OCI-LY1 (cell line): ENCODE results near the gene C1S.
"Not testable (repeated sequence)": the region's sequence is repeated elsewhere in the genome, so short reads cannot be mapped to it uniquely, and the experiment has no call there.

Experiments
- EZH2 ChIP-seq: fragments of 200-600 bp; sonication (generic), shearing (Covaris generic); IDR thresholded peaks from 2 replicates; pipeline ENCODE4 v1.8.0; 2017; ENCODE audit warnings: borderline replicate concordance, mixed run types, mild to moderate bottlenecking, antibody characterized with exemption, low read length, moderate library complexity, mixed read lengths
- TF ChIP-seq, protein P1 (sequence below): fragments of 200-600 bp; sonication (generic), shearing (Covaris generic); IDR thresholded peaks from 2 replicates; pipeline ENCODE4 v1.5.1; 2017; ENCODE audit warnings: mild to moderate bottlenecking, antibody characterized with exemption, low read length, moderate library complexity, mixed read lengths

DNA sequence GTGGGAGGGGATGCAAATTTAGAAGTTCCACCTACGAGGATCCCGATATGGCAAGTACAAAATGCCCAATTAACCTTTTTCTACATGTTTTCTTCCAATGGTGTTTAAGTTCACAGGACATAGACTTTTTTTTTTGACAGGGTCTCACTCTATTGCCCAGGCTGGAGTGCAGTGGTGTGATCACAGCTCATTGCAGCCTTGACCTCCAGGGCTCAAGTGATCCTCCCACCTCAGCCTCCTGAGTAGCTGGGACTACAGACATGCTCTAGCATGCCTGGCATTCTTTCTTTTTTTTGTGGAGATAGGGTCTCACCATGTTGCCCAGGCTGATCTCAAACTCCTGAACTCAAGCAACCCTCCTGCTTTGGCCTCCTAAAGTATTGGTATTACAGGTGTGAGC is 4.8 kb upstream of the C1S start:
- TF ChIP-seq EZH2: not testable (repeated sequence)
- TF ChIP-seq, protein P1, sequence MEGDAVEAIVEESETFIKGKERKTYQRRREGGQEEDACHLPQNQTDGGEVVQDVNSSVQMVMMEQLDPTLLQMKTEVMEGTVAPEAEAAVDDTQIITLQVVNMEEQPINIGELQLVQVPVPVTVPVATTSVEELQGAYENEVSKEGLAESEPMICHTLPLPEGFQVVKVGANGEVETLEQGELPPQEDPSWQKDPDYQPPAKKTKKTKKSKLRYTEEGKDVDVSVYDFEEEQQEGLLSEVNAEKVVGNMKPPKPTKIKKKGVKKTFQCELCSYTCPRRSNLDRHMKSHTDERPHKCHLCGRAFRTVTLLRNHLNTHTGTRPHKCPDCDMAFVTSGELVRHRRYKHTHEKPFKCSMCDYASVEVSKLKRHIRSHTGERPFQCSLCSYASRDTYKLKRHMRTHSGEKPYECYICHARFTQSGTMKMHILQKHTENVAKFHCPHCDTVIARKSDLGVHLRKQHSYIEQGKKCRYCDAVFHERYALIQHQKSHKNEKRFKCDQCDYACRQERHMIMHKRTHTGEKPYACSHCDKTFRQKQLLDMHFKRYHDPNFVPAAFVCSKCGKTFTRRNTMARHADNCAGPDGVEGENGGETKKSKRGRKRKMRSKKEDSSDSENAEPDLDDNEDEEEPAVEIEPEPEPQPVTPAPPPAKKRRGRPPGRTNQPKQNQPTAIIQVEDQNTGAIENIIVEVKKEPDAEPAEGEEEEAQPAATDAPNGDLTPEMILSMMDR: not testable (repeated sequence)
